GM11168 (cell line): ENCODE results near the gene STUM.
"Not testable (repeated sequence)": the region's sequence is repeated elsewhere in the genome, so short reads cannot be mapped to it uniquely, and the experiment has no call there.

Experiments
- in situ Hi-C: fragments of 300-500 bp; cut with MboI; formaldehyde crosslinking; loops from one replicate; pipeline ENCODE4 v1.12.0; 2022; ENCODE audit warnings: low sequenced_read_pairs; ENCODE audit not compliant: unreplicated experiment

Gene STUM

GRCh38 chr1:226578946-226579578 is 30.5 kb downstream of the STUM start:
- in situ Hi-C loops, result no loop called here

DNA sequence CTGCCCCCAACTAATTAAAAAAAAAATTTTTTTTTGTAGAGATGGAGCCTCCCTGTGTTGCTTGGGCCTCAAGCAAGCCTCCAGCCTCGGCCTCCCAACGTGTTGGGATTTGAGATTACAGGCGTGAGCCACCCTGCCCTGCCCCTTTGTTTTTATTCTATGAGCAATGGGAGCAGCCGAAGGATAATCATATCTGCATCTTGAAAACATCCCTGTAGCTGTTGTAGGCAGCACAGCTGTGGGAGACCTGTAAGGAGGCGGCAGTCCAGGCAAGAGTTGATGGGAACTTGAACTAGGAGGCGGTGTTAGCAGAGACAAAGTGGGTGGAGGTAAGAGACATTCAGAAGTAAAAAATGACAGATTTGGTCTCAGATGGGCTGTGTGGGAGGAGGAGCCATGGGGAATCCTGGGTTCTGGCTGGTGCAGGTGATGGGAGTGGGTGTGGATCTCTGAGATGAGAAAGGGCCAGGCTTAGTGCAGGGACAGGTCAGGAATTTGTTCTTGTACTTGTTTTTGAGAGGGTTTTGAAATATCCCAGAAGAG is 31.3 kb downstream of the STUM start:
- in situ Hi-C loops, result no loop called here

DNA sequence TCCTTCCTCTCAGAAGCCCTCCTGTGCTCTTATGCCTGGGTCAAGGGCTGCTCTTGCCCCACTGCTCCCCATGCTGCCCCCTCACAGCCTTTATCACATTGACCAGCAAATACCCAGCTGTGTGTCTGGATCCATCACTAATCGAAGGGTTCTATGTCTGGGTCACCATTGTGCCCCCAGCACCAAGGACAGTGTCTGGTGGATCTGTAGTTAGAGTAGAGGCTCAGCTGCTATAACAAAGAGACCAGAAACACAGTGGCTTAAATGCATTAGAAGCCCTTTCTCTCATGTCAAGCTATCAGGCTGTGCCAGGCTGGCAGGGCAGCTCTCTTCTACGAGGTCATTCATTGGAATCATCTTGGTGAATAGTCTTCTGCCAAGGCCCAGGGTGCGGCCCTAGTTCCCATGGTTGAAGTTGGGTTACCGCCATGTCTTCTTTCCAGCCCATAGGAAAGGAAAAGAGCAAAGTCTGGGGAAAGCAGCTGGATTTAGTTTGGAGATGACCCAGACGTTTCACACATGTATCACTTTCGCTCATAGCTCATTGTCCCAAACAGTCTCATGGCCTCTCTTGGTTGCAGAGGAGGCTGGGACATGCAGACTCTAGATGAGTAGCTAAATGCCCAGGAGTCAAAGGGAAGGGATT is 32.2 kb downstream of the STUM start:
- in situ Hi-C loops, result no loop called here

- in situ Hi-C loops, result no loop called here
Observed at GRCh38 chr1:226581650-226582330, 33.2 kb downstream of the STUM start.

GRCh38 chr1:226582966-226583365 is 34.4 kb downstream of the STUM start:
- in situ Hi-C loops, result no loop called here

GRCh38 chr1:226584164-226584563 is 35.6 kb downstream of the STUM start:
- in situ Hi-C loops, result no loop called here

DNA sequence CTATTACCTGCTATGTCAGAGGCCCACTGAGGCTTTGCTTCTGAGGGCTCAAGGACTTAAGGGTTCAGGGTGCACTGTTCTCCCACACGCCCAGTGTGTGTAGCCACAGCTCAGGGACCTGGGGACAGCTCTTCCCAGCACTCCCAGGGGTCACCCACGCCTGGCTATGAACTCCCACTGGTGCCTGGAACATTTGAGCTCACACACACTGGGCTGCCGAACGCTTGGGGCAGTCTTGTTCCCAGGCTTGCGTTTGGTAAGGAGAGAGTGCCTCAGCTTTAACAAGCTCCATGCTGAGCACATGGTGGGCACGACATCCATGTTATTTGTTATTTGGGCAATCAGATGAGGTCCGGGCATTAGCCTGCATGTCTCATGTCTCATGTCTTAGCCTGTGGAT is 37.6 kb downstream of the STUM start:
- in situ Hi-C loops, result no loop called here

GRCh38 chr1:226586650-226587422 is 38.3 kb downstream of the STUM start:
- in situ Hi-C loops, result no loop called here

- in situ Hi-C loops, result no loop called here
Observed at GRCh38 chr1:226588484-226588883, 39.9 kb downstream of the STUM start.

GRCh38 chr1:226589008-226589733 is 40.6 kb downstream of the STUM start:
- in situ Hi-C loops, result no loop called here

- in situ Hi-C loops, result no loop called here
Observed at GRCh38 chr1:226590614-226591013, 42.0 kb downstream of the STUM start.

DNA sequence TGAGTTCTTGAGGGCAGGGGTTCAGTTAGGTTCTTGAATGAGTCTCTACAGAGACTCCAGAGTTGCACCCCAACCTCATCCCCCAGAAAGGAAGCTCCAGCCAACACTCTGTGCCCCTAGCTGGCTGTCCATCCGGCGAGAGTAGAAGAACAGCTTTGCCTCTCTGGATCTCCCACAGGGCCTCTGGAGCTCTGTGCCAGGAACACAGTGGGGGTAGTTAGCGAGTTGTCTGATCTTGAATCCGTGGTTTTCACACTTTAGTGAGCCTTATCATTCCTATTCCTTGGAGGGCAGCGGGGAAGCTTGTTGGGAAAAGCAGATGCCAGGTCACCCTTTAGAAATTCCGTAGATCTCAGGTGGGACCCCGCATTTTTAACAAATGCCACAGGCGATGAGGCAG is 45.0 kb downstream of the STUM start:
- in situ Hi-C loops, result no loop called here

DNA sequence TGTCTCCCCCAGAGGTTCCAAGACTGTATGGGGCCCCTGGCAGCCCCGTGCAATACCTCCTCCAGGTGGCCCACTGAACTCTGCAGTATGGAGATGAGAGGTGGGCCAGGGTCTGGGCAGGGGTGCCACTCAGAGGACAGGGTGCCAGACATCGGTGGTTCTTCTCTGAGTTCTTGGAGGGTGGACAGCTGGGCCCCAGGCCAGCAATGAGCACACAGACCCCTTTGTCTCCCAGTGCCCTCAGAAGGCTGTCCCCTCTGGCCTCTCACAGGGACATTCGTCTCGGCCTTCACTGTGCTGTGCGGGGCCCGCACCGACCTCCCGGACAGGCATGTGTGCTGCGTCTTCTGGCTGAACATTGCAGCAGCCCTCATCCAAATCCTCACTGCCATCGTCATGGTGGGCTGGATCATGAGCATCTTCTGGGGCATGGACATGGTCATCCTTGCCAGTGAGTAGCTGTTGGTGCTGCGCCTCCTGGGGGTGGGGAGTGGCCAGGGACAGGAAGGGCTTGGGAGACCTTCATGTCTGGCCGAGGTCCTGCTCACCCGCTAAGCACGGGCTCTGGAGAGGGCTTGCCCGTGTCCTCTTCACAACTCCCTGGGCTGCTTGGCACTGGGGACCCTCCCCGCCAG is 48.1 kb downstream of the STUM start:
- in situ Hi-C loops, result no loop called here

GRCh38 chr1:226597616-226598454 is 49.3 kb downstream of the STUM start:
- in situ Hi-C loops, result no loop called here

GRCh38 chr1:226598455-226598849 is 49.9 kb downstream of the STUM start:
- in situ Hi-C loops, result no loop called here

DNA sequence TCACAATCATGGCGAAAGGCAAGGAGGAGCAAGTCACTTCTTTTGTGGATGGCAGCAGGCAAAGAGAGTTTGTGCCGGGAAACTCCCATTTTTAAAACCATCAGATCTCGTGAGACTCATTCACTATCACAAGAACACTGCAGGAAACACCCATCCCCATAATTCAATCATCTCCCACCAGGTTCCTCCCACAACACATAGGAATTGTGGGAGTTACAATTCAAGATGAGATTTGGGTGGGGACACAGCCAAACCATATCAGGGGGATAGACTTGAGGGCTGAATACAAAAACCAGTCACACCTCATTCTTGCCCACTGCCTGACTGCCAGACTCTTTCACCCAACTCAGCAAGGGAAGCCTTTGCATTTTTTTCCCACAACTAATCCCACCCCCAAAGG is 50.4 kb downstream of the STUM start:
- in situ Hi-C loops, result not testable (repeated sequence)

- in situ Hi-C loops, result no loop called here
Observed at GRCh38 chr1:226599636-226600238, 51.2 kb downstream of the STUM start.

DNA sequence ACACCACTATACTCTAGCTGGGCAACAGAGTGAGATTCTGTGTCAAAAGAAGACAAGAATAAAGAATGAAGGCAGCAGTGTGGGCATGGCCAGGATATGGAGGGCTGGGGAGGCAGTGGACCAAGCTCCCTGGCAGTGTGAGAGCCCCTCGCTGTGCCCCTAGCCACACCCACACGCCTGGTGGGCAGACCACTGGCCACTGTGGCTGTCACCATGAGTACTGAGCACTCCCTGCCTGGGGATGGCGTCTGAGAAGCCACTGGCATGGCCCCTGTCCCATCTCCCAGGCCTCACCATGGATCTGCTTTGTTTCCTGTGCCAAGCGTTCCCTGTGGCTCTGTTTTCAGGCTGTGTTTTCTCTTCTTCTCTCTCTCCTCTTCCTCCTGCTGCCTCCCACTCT is 51.7 kb downstream of the STUM start:
- in situ Hi-C loops, result no loop called here
